OCI-LY3 (cell line): Measurements from ENCODE around the gene TRIM40.
"Not testable (repeated sequence)": the region's sequence is repeated elsewhere in the genome, so short reads cannot be mapped to it uniquely, and the experiment has no call there.

Source experiments
- H2AFZ ChIP-seq: fragments of 200-600, 300-600 bp; shearing (Covaris generic); 2 replicates; pipeline ENCODE4 v1.6.0; 2014; ENCODE audit warnings: antibody characterized with exemption, low read depth, low read length
- H3K27ac ChIP-seq: fragments of 200-600, 300-600 bp; sonication (generic); 2 replicates; pipeline ENCODE4 v1.5.1; 2014; ENCODE audit warnings: mild to moderate bottlenecking, low read length, moderate library complexity, mixed read lengths
- H3K27me3 ChIP-seq: fragments of 200-600, 300-600 bp; sonication (generic); 2 replicates; pipeline ENCODE4 v1.6.1; 2014; ENCODE audit warnings: low read depth, low read length, mixed read lengths
- H3K36me3 ChIP-seq: fragments of 200-600, 300-600 bp; sonication (generic); replicated peaks from 2 replicates; pipeline ENCODE3; 2014; ENCODE audit warnings: low read depth, low read length, mixed read lengths
- H3K4me1 ChIP-seq: fragments of 300-600, 200-600 bp; sonication (generic); 2 replicates; pipeline ENCODE4 v1.6.1; 2014; ENCODE audit warnings: low read length, mixed read lengths
- H3K4me2 ChIP-seq: fragments of 200-600, 300-600 bp; sonication (generic); 2 replicates; pipeline ENCODE4 v1.6.1; 2014; ENCODE audit warnings: low read length, mixed read lengths
- H3K4me3 ChIP-seq: fragments of 300-600, 200-600 bp; sonication (generic); 2 replicates; pipeline ENCODE4 v1.5.1; 2014; ENCODE audit warnings: antibody characterized with exemption, mild to moderate bottlenecking, low read length, moderate library complexity
- H3K79me2 ChIP-seq: fragments of 300-600, 200-600 bp; shearing (Covaris generic); 2 replicates; pipeline ENCODE4 v1.6.1; 2014; ENCODE audit warnings: mild to moderate bottlenecking, low read length, mixed read lengths
- H3K9ac ChIP-seq: fragments of 300-600, 200-600 bp; shearing (Covaris generic); 2 replicates; pipeline ENCODE4 v1.6.0; 2014; ENCODE audit warnings: mild to moderate bottlenecking, low read length, moderate library complexity
- H3K9me3 ChIP-seq: fragments of 200-600, 300-600 bp; shearing (Covaris generic); 2 replicates; pipeline ENCODE4 v1.6.1; 2014; ENCODE audit warnings: low read length, mixed read lengths; ENCODE audit not compliant: insufficient read depth
- H4K20me1 ChIP-seq: fragments of 200-600, 300-600 bp; sonication (generic); 2 replicates; pipeline ENCODE4 v1.6.1; 2016; ENCODE audit warnings: low read length, mixed read lengths; ENCODE audit not compliant: insufficient read depth
- EZH2phosphoT487 ChIP-seq: fragments of 200-600 bp; shearing (Covaris generic); IDR thresholded peaks from 2 replicates; pipeline ENCODE4 v1.6.1; 2018; ENCODE audit warnings: antibody characterized with exemption, mixed run types, low read depth
- TF ChIP-seq, protein P1 (sequence below): fragments of 200-600, 300-600 bp; sonication (generic); IDR thresholded peaks from 2 replicates; pipeline ENCODE4 v1.5.1; 2014; ENCODE audit warnings: antibody characterized with exemption, low read length, low read depth

Gene TRIM40

GRCh38 chr6:30131947-30132497 is 3.9 kb upstream of the TRIM40 start:
- TF ChIP-seq, protein P1, sequence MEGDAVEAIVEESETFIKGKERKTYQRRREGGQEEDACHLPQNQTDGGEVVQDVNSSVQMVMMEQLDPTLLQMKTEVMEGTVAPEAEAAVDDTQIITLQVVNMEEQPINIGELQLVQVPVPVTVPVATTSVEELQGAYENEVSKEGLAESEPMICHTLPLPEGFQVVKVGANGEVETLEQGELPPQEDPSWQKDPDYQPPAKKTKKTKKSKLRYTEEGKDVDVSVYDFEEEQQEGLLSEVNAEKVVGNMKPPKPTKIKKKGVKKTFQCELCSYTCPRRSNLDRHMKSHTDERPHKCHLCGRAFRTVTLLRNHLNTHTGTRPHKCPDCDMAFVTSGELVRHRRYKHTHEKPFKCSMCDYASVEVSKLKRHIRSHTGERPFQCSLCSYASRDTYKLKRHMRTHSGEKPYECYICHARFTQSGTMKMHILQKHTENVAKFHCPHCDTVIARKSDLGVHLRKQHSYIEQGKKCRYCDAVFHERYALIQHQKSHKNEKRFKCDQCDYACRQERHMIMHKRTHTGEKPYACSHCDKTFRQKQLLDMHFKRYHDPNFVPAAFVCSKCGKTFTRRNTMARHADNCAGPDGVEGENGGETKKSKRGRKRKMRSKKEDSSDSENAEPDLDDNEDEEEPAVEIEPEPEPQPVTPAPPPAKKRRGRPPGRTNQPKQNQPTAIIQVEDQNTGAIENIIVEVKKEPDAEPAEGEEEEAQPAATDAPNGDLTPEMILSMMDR, result no peak
- no peak for TF ChIP-seq EZH2phosphoT487
- no peaks in the 10 kb centered on the region for H3K9me3 ChIP-seq
- H3K27ac ChIP-seq, result no peak overlapping the region
- no peaks in the 10 kb centered on the region for H3K36me3 ChIP-seq
- no peak overlapping the region for H3K4me2 ChIP-seq
- peaks cover 21% of the 10 kb centered on the region for H3K4me1 ChIP-seq
- no peaks in the 10 kb centered on the region for H3K79me2 ChIP-seq
- peaks cover 24% of the 10 kb centered on the region for H3K27me3 ChIP-seq
- no peak overlapping the region for H3K9ac ChIP-seq
- H2AFZ ChIP-seq, result no peak overlapping the region
- no peak overlapping the region for H3K4me3 ChIP-seq
- H4K20me1 ChIP-seq, result no peaks in the 10 kb centered on the region

DNA sequence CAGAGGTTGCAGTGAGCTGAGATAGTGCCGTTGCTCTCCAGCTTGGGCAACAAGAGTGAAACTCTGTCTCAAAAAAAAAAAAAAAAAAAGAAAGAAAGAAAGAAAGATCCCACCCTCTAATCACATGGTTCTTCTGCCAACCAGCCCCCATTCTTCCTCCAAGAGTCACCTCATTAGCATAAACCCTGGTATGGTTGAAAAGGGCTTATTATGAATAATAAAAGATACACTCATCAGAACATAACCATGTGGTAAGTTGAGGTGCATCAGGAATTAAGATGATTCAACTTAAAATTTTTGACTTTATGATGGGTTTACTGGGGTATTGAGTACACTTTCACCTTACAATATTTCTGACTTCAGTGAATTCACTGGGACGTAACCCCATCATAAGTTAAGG is 793 bp upstream of the TRIM40 start:
- no peak overlapping the region for H3K27ac ChIP-seq
- H3K4me3 ChIP-seq, result no peak overlapping the region
- peaks cover 19% of the 10 kb centered on the region for H3K4me1 ChIP-seq
- no peak overlapping the region for H2AFZ ChIP-seq
- H3K27me3 ChIP-seq, result peaks cover 30% of the 10 kb centered on the region
- no peaks in the 10 kb centered on the region for H3K36me3 ChIP-seq
- TF ChIP-seq, protein P1, result no peak
- TF ChIP-seq EZH2phosphoT487, result no peak
- H3K9me3 ChIP-seq, result no peaks in the 10 kb centered on the region
- H4K20me1 ChIP-seq, result no peaks in the 10 kb centered on the region
- no peaks in the 10 kb centered on the region for H3K79me2 ChIP-seq
- no peak overlapping the region for H3K9ac ChIP-seq
- H3K4me2 ChIP-seq, result no peak overlapping the region

- peaks cover 11% of the 10 kb centered on the region for H3K4me1 ChIP-seq
- H3K27me3 ChIP-seq, result peaks cover 29% of the 10 kb centered on the region
- no peak overlapping the region for H3K4me2 ChIP-seq
- no peak overlapping the region for H3K9ac ChIP-seq
- H3K36me3 ChIP-seq, result no peaks in the 10 kb centered on the region
- no peak for TF ChIP-seq EZH2phosphoT487
- TF ChIP-seq, protein P1, result no peak
- no peaks in the 10 kb centered on the region for H3K79me2 ChIP-seq
- H2AFZ ChIP-seq, result no peak overlapping the region
- H3K9me3 ChIP-seq, result no peaks in the 10 kb centered on the region
- H4K20me1 ChIP-seq, result no peaks in the 10 kb centered on the region
- no peak overlapping the region for H3K27ac ChIP-seq
- no peak overlapping the region for H3K4me3 ChIP-seq
These were observed 788 bp downstream of the TRIM40 start for GRCh38 chr6:30136570-30137286.

GRCh38 chr6:30140240-30140639 is 4.3 kb downstream of the TRIM40 start:
- not testable (repeated sequence) for H2AFZ ChIP-seq, H4K20me1 ChIP-seq, H3K36me3 ChIP-seq, H3K27ac ChIP-seq, H3K9me3 ChIP-seq, H3K79me2 ChIP-seq, H3K9ac ChIP-seq, H3K4me2 ChIP-seq, H3K4me3 ChIP-seq
- peaks cover 27% of the 10 kb centered on the region for H3K27me3 ChIP-seq
- peaks cover 11% of the 10 kb centered on the region for H3K4me1 ChIP-seq
